ENCODE measurements around the gene NOP10. TPM values are rescaled to one million over a fixed set of nuclear protein-coding genes. Genes with fewer than 3 reads are reported as not detected.

Gene NOP10
- total and polyA plus RNA-seq, 2 donors (not counting 1 experiment from before 2014, with no cell fraction given), result 189 to 277 TPM

DNA sequence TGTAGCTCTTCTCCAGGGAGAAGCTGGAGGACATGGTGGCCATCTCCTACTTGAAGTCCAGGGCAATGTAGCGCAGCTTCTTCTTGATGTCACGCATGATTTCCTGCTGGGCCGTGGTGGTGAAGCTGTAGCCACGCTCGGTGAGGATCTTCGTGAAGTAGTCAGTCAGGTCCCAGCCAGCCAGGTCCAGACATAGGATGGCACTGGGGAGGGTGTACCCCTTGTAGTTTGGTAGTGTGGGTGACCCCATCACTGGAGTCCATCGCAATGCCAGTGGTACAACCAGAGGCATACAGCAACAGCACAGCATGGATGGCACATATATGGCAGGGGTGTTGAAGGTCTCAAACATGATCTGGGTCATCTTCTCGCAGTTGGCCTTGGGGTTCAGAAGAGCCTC, 31.0 kb upstream of the NOP10 start:
- H3K27me3 ChIP-seq (ENCODE audit: control insufficient read depth, insufficient read depth, low read length), result no peaks in the 10 kb centered on the region

DNA sequence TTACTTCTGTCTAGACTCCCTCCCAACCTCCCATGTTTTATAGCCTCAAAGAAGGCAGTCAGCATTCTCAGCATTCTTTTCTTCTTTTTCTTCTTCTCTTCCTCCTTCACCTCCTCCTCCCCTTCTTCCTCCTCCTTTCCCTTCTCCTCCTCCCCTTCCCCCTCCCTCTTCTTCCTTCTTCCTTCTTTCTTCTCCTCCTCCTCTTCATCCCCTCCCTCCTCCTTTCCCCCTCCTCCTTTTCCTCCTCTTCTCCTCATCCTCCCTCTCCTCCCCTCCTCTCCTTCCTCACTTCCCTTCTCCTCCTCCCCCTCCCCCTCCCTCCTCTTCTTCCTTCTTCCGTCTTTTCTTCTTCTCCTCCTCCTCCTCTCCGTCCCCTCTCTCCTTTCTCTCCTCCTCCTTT, 27.7 kb upstream of the NOP10 start:
- no peak for TF ChIP-seq CTCF (conservative IDR thresholded peaks at IDR 0.05 in 1 of 2, IDR thresholded peaks at IDR 0.05 in 1 of 2; ENCODE audit: low read depth in 1 of 2, low read length in 2 of 2)
- no peak for TF ChIP-seq EZH2 (IDR thresholded peaks at IDR 0.05; ENCODE audit: low read length, missing control alignments)
- no peaks in the 10 kb centered on the region for H3K27me3 ChIP-seq (ENCODE audit: control insufficient read depth, insufficient read depth, low read length)

More for the DNA sequence above, 31.0 kb upstream of the NOP10 start:
- no peak overlapping the region for H3K9ac ChIP-seq (ENCODE audit: insufficient read depth, low read length)
- no peaks in the 10 kb centered on the region for H3K79me2 ChIP-seq (ENCODE audit: control insufficient read depth, insufficient read depth, low read length)
- no peaks in the 10 kb centered on the region for H3K4me1 ChIP-seq (ENCODE audit: control insufficient read depth, extremely low read depth, insufficient read depth, low read length)
- DNase-seq (ENCODE audit: low read depth in 2 of 2), result no peak
- no peaks in the 10 kb centered on the region for H4K20me1 ChIP-seq (ENCODE audit: control insufficient read depth, extremely low read depth, insufficient read depth, low read length)
- no peak overlapping the region for H3K4me2 ChIP-seq (ENCODE audit: extremely low read depth, insufficient read depth, low read length)
- H3K4me3 ChIP-seq (replicated peaks in 1 of 4; ENCODE audit: control extremely low read depth in 1 of 4, insufficient read depth in 1 of 4, low read depth in 3 of 4, low read length in 4 of 4), result no peak overlapping the region
- no peaks in the 10 kb centered on the region for H3K9me3 ChIP-seq (ENCODE audit: control insufficient read depth, insufficient read depth, low read depth, low read length)
- H2AFZ ChIP-seq (ENCODE audit: low read length), result no peak overlapping the region
- TF ChIP-seq CTCF (conservative IDR thresholded peaks at IDR 0.05 in 1 of 2, IDR thresholded peaks at IDR 0.05 in 1 of 2; ENCODE audit: low read depth in 1 of 2, low read length in 2 of 2), result no peak
- TF ChIP-seq EZH2 (IDR thresholded peaks at IDR 0.05; ENCODE audit: low read length, missing control alignments), result no peak
- H3K27ac ChIP-seq (ENCODE audit: insufficient read depth, low read length), result no peak overlapping the region
- no peaks in the 10 kb centered on the region for H3K36me3 ChIP-seq (ENCODE audit: control insufficient read depth, insufficient read depth, low read length)

DNA sequence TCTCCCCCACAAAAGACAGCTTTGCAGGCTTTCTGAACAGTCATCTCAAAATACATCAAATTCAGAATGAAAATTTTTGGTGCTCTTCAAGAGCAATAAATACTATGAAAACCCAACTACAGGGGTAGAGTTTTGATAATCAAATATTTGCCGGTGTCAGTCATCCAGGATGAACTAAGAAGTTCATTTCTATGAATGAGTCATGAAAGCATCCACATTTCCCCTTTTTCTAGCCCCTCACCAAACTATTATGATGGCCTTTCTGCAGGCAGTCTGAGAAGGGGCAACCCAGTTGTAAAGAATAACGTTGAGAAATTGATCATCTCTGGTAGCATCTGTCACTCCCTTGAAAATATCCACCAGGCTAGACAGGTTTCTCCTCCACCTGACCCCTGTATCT, 27.2 kb upstream of the NOP10 start:
- H2AFZ ChIP-seq (ENCODE audit: low read length), result no peak overlapping the region
- no peaks in the 10 kb centered on the region for H3K4me1 ChIP-seq (ENCODE audit: control insufficient read depth, extremely low read depth, insufficient read depth, low read length)
- peaks cover 8% of the 10 kb centered on the region for H3K79me2 ChIP-seq (ENCODE audit: control insufficient read depth, insufficient read depth, low read length)
- no peaks in the 10 kb centered on the region for H3K27me3 ChIP-seq (ENCODE audit: control insufficient read depth, insufficient read depth, low read length)
- H3K9ac ChIP-seq (ENCODE audit: insufficient read depth, low read length), result no peak overlapping the region
- H3K36me3 ChIP-seq (ENCODE audit: control insufficient read depth, insufficient read depth, low read length), result no peaks in the 10 kb centered on the region
- no peak overlapping the region for H3K4me3 ChIP-seq (replicated peaks in 1 of 4; ENCODE audit: control extremely low read depth in 1 of 4, insufficient read depth in 1 of 4, low read depth in 3 of 4, low read length in 4 of 4)
- no peak overlapping the region for H3K27ac ChIP-seq (ENCODE audit: insufficient read depth, low read length)
- TF ChIP-seq CTCF (conservative IDR thresholded peaks at IDR 0.05 in 1 of 2, IDR thresholded peaks at IDR 0.05 in 1 of 2; ENCODE audit: low read depth in 1 of 2, low read length in 2 of 2) (no peak), EZH2 (IDR thresholded peaks at IDR 0.05; ENCODE audit: low read length, missing control alignments) (no peak)
- DNase-seq (ENCODE audit: low read depth in 2 of 2), result no peak
- H4K20me1 ChIP-seq (ENCODE audit: control insufficient read depth, extremely low read depth, insufficient read depth, low read length), result no peaks in the 10 kb centered on the region
- H3K9me3 ChIP-seq (ENCODE audit: control insufficient read depth, insufficient read depth, low read depth, low read length), result no peaks in the 10 kb centered on the region
- no peak overlapping the region for H3K4me2 ChIP-seq (ENCODE audit: extremely low read depth, insufficient read depth, low read length)

More for the DNA sequence above, 27.7 kb upstream of the NOP10 start:
- Histone ChIP-seq H2AFZ (ENCODE audit: low read length) (no peak overlapping the region), H3K4me2 (ENCODE audit: extremely low read depth, insufficient read depth, low read length) (no peak overlapping the region), H3K4me1 (ENCODE audit: control insufficient read depth, extremely low read depth, insufficient read depth, low read length) (no peaks in the 10 kb centered on the region), H3K9me3 (ENCODE audit: control insufficient read depth, insufficient read depth, low read depth, low read length) (no peaks in the 10 kb centered on the region), H3K79me2 (ENCODE audit: control insufficient read depth, insufficient read depth, low read length) (peaks cover 7% of the 10 kb centered on the region), H3K27ac (ENCODE audit: insufficient read depth, low read length) (no peak overlapping the region), H3K4me3 (replicated peaks in 1 of 4; ENCODE audit: control extremely low read depth in 1 of 4, insufficient read depth in 1 of 4, low read depth in 3 of 4, low read length in 4 of 4) (no peak overlapping the region), H4K20me1 (ENCODE audit: control insufficient read depth, extremely low read depth, insufficient read depth, low read length) (no peaks in the 10 kb centered on the region), H3K9ac (ENCODE audit: insufficient read depth, low read length) (no peak overlapping the region), H3K36me3 (ENCODE audit: control insufficient read depth, insufficient read depth, low read length) (no peaks in the 10 kb centered on the region)
- DNase-seq (ENCODE audit: low read depth in 2 of 2), result no peak

All from fibroblast of lung (primary cell).